ENCODE data around the gene ARL14EPL.
A peak's percentile ranks its signal among the peaks of the same experiment; 100 is the strongest.

The ARL14EPL gene

GRCh38 chr5:116035123-116035522 is 2.9 kb downstream of the ARL14EPL start:
- Mint-ChIP-seq H3K4me1 (no peaks in the 10 kb centered on the region), H3K27me3 (peaks cover 22% of the 10 kb centered on the region), H3K9me3 (no peaks in the 10 kb centered on the region), H3K27ac (no peak overlapping the region), H3K36me3 (no peaks in the 10 kb centered on the region), H3K4me3 (no peak overlapping the region)

GRCh38 chr5:116037236-116037822 is 5.1 kb downstream of the ARL14EPL start:
- H3K4me3 Mint-ChIP-seq, result no peak overlapping the region
- H3K27me3 Mint-ChIP-seq, result peaks cover 21% of the 10 kb centered on the region
- H3K27ac Mint-ChIP-seq, result no peak overlapping the region
- H3K36me3 Mint-ChIP-seq, result no peaks in the 10 kb centered on the region
- H3K4me1 Mint-ChIP-seq, result no peaks in the 10 kb centered on the region
- H3K9me3 Mint-ChIP-seq, result no peaks in the 10 kb centered on the region

GRCh38 chr5:116038817-116039216 is 6.5 kb downstream of the ARL14EPL start:
- peaks cover 20% of the 10 kb centered on the region for H3K27me3 Mint-ChIP-seq
- no peaks in the 10 kb centered on the region for H3K4me1 Mint-ChIP-seq
- no peak overlapping the region for H3K4me3 Mint-ChIP-seq
- no peak overlapping the region for H3K27ac Mint-ChIP-seq
- no peaks in the 10 kb centered on the region for H3K36me3 Mint-ChIP-seq
- H3K9me3 Mint-ChIP-seq, result no peaks in the 10 kb centered on the region

- Mint-ChIP-seq H3K4me1 (no peaks in the 10 kb centered on the region), H3K27me3 (peaks cover 11% of the 10 kb centered on the region), H3K9me3 (no peaks in the 10 kb centered on the region), H3K36me3 (no peaks in the 10 kb centered on the region), H3K4me3 (no peak overlapping the region), H3K27ac (no peak overlapping the region)
These were observed 10.1 kb downstream of the ARL14EPL start for GRCh38 chr5:116042375-116042774.

GRCh38 chr5:116044073-116044472 is 11.8 kb downstream of the ARL14EPL start:
- H3K9me3 Mint-ChIP-seq, result no peaks in the 10 kb centered on the region
- H3K27ac Mint-ChIP-seq, result no peak overlapping the region
- H3K27me3 Mint-ChIP-seq, result peaks cover 6% of the 10 kb centered on the region
- no peak overlapping the region for H3K4me3 Mint-ChIP-seq
- H3K36me3 Mint-ChIP-seq, result no peaks in the 10 kb centered on the region
- no peaks in the 10 kb centered on the region for H3K4me1 Mint-ChIP-seq

GRCh38 chr5:116045821-116046220 is 13.5 kb downstream of the ARL14EPL start:
- H3K4me3 Mint-ChIP-seq, result no peak overlapping the region
- H3K27ac Mint-ChIP-seq, result no peak overlapping the region
- peaks cover 7% of the 10 kb centered on the region for H3K27me3 Mint-ChIP-seq
- H3K4me1 Mint-ChIP-seq, result no peaks in the 10 kb centered on the region
- no peaks in the 10 kb centered on the region for H3K36me3 Mint-ChIP-seq
- no peaks in the 10 kb centered on the region for H3K9me3 Mint-ChIP-seq

GRCh38 chr5:116046261-116046660 is 14.0 kb downstream of the ARL14EPL start:
- Mint-ChIP-seq H3K36me3 (no peaks in the 10 kb centered on the region), H3K27ac (no peak overlapping the region), H3K4me3 (no peak overlapping the region)

GRCh38 chr5:116046823-116047222 is 14.6 kb downstream of the ARL14EPL start:
- Mint-ChIP-seq H3K4me1 (no peaks in the 10 kb centered on the region), H3K9me3 (no peaks in the 10 kb centered on the region), H3K36me3 (no peaks in the 10 kb centered on the region), H3K4me3 (no peak overlapping the region), H3K27ac (no peak overlapping the region), H3K27me3 (peaks cover 6% of the 10 kb centered on the region)

More at GRCh38 chr5:116046261-116046660, 14.0 kb downstream of the ARL14EPL start:
- no peaks in the 10 kb centered on the region for H3K9me3 Mint-ChIP-seq
- H3K4me1 Mint-ChIP-seq, result no peaks in the 10 kb centered on the region
- peaks cover 9% of the 10 kb centered on the region for H3K27me3 Mint-ChIP-seq

GRCh38 chr5:116058346-116058936 is 26.2 kb downstream of the ARL14EPL start:
- H3K27me3 Mint-ChIP-seq, result peaks cover 6% of the 10 kb centered on the region
- H3K36me3 Mint-ChIP-seq, result no peaks in the 10 kb centered on the region

GRCh38 chr5:116062352-116062751 is 30.1 kb downstream of the ARL14EPL start:
- Mint-ChIP-seq H3K27me3 (peaks cover 9% of the 10 kb centered on the region), H3K9me3 (no peaks in the 10 kb centered on the region), H3K4me3 (no peak overlapping the region), H3K36me3 (no peaks in the 10 kb centered on the region), H3K4me1 (no peaks in the 10 kb centered on the region), H3K27ac (no peak overlapping the region)

More at GRCh38 chr5:116058346-116058936, 26.2 kb downstream of the ARL14EPL start:
- Mint-ChIP-seq H3K9me3 (no peaks in the 10 kb centered on the region), H3K4me1 (no peaks in the 10 kb centered on the region), H3K27ac (no peak overlapping the region), H3K4me3 (no peak overlapping the region)

- no peaks in the 10 kb centered on the region for H3K9me3 Mint-ChIP-seq
- no peak overlapping the region for H3K27ac Mint-ChIP-seq
- H3K4me1 Mint-ChIP-seq, result no peaks in the 10 kb centered on the region
- H3K27me3 Mint-ChIP-seq, result peaks cover 11% of the 10 kb centered on the region
- no peak overlapping the region for H3K4me3 Mint-ChIP-seq
- H3K36me3 Mint-ChIP-seq, result no peaks in the 10 kb centered on the region
These were observed 31.7 kb downstream of the ARL14EPL start for GRCh38 chr5:116063950-116064349.

- Mint-ChIP-seq H3K27ac (no peak overlapping the region), H3K4me3 (no peak overlapping the region), H3K9me3 (no peaks in the 10 kb centered on the region), H3K4me1 (no peaks in the 10 kb centered on the region), H3K36me3 (no peaks in the 10 kb centered on the region), H3K27me3 (peaks cover 17% of the 10 kb centered on the region)
These were observed 35.9 kb downstream of the ARL14EPL start for GRCh38 chr5:116068028-116068632.

- no peak overlapping the region for H3K27ac Mint-ChIP-seq
- peaks cover 14% of the 10 kb centered on the region for H3K27me3 Mint-ChIP-seq
- peaks cover under 1% of the 10 kb centered on the region for H3K36me3 Mint-ChIP-seq
- H3K9me3 Mint-ChIP-seq, result peaks cover 12% of the 10 kb centered on the region
- no peak overlapping the region for H3K4me3 Mint-ChIP-seq
- H3K4me1 Mint-ChIP-seq, result peaks cover 14% of the 10 kb centered on the region
These were observed 38.9 kb downstream of the ARL14EPL start for GRCh38 chr5:116071211-116071610.

- Mint-ChIP-seq H3K36me3 (peaks cover 4% of the 10 kb centered on the region), H3K4me3 (peak overlapping the region; percentile 66), H3K27me3 (peaks cover 10% of the 10 kb centered on the region), H3K4me1 (peaks cover 26% of the 10 kb centered on the region), H3K9me3 (peaks cover 15% of the 10 kb centered on the region), H3K27ac (peak overlapping the region; percentile 92)
These were observed 43.0 kb downstream of the ARL14EPL start for GRCh38 chr5:116075191-116075831.

GRCh38 chr5:116076496-116076895 is 44.2 kb downstream of the ARL14EPL start:
- Mint-ChIP-seq H3K9me3 (peaks cover 15% of the 10 kb centered on the region), H3K4me1 (peaks cover 32% of the 10 kb centered on the region), H3K36me3 (peaks cover 6% of the 10 kb centered on the region), H3K27ac (peak overlapping the region; percentile 68), H3K4me3 (peak overlapping the region; percentile 66), H3K27me3 (peaks cover 8% of the 10 kb centered on the region)

GRCh38 chr5:116078199-116078598 is 45.9 kb downstream of the ARL14EPL start:
- Mint-ChIP-seq H3K4me3 (no peak overlapping the region), H3K27ac (no peak overlapping the region), H3K4me1 (peaks cover 49% of the 10 kb centered on the region), H3K27me3 (peaks cover 2% of the 10 kb centered on the region), H3K36me3 (peaks cover 12% of the 10 kb centered on the region), H3K9me3 (peaks cover 19% of the 10 kb centered on the region)

All from activated naive CD4-positive, alpha-beta T cell treated with anti-CD3 and anti-CD28 coated beads, Interleukin-2, amount 50 U/mL, for 24 hours (primary cell).